Adrenal gland (tissue), 5 donors: Measurements from ENCODE around the gene MOV10L1.

Experiments used
- POLR2A ChIP-seq, 2 donors: fragments of 450-650 bp; IDR thresholded peaks; one replicate each; pipeline ENCODE4 v1.6.1; 2017; ENCODE audit warnings: antibody characterized with exemption in 2 of 2, mild to moderate bottlenecking in 2 of 2, moderate library complexity in 1 of 2
- TF ChIP-seq, protein P1 (sequence below), 6 experiments: fragments of 450-650 bp in 4 of 6; fragments of 200-600 bp in 2 of 6; sonication (generic) in 1 of 6; IDR thresholded peaks; 1 replicate in 5 of 6; 2 replicates in 1 of 6; pipeline versions ENCODE4 v1.5.1 to v1.8.0; 2016 to 2021; ENCODE audit warnings: antibody characterized with exemption in 6 of 6, mild to moderate bottlenecking in 2 of 6, moderate library complexity in 1 of 6
- donor health status: DM: no; HTN: no; CAD: no.

DNA sequence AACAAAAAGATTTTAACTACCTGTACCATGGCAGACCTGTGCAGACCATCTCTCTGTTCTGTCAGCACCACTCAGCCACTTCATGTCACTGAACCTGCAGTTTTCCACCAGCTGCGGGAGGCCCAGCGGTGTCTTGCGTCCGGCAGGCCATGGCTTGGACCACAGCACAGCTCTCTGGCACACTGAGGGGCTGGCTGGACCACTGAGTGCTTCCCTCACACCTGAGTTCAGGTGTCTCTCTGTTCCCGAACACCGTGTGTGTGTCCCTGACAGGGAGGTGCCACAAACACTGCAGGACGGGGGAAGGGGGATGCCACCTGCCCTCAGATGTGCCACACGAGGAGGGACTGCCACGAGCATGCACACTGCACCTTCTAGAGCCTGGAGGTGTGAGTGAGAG, 17.7 kb downstream of the MOV10L1 start:
- TF ChIP-seq, protein P1, sequence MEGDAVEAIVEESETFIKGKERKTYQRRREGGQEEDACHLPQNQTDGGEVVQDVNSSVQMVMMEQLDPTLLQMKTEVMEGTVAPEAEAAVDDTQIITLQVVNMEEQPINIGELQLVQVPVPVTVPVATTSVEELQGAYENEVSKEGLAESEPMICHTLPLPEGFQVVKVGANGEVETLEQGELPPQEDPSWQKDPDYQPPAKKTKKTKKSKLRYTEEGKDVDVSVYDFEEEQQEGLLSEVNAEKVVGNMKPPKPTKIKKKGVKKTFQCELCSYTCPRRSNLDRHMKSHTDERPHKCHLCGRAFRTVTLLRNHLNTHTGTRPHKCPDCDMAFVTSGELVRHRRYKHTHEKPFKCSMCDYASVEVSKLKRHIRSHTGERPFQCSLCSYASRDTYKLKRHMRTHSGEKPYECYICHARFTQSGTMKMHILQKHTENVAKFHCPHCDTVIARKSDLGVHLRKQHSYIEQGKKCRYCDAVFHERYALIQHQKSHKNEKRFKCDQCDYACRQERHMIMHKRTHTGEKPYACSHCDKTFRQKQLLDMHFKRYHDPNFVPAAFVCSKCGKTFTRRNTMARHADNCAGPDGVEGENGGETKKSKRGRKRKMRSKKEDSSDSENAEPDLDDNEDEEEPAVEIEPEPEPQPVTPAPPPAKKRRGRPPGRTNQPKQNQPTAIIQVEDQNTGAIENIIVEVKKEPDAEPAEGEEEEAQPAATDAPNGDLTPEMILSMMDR (IDR thresholded peaks at IDR 0.05): no peak
- TF ChIP-seq POLR2A (IDR thresholded peaks at IDR 0.05): no peak
